GM19099 (cell line): Measurements from ENCODE around the gene OTUD4.

Experiments
- POLR2A ChIP-seq: IDR thresholded peaks from 3 replicates; pipeline ENCODE4 v1.6.1; 2011; ENCODE audit warnings: low read depth; ENCODE audit not compliant: insufficient read length; ENCODE audit errors: extremely low read depth

Gene OTUD4

DNA sequence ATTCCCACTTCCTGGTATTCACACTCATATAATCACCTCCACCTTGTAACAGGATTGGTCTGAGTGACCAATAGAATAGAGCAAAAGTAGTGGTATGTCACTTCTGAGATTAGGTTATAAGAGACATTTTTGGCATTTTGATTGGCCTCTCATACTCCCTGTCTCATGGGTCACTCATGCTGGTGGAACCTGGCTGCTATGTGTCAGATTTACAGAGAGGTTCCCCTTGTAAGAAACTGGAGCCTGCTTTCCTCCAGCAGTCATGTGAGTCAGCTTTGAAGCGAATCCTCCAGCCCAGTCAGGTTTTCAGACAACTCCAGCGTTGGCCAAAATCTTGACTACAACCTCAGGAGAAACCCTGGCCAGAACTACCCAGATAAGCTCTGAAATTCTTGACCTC lies 2.6 kb upstream of the OTUD4 start:
- TF ChIP-seq POLR2A = no peak

DNA sequence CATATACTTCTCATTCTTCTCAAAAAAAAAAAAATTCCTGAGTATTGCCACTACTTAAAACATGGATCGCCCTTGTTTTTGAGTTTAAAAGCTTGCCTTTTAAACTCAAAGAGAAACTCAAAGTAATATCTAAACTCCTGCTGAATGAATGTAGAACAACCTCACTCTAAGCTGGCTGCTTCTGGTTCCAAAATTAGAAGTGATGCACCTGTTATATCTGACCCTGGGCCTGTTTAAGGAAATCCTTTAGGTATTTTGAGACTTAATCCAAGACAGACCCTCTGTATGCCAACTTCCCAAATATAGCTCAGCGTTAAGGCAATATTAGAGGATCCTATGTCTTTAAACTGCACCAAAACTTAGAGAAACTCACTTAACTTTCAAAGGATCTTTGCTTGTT lies 1.8 kb upstream of the OTUD4 start:
- no peak for TF ChIP-seq POLR2A

DNA sequence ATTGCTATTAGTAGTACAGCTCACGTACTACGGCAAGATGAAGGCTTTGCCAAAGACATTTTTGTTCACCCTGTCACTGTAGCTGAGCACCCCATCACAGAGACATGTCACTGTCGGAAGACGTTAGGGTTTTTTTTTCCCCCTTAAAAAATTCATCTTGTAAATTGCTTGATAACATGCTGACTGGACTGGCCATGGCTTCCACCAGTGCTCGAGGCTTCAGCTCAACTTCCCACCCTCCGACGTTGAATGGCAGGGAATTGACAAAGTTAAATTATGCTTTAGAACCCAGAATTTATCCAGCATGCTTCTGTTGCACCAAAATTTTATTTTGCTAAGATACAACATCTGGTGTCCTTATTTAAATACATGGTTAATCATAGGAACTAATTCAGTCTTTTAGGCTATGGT lies 707 bp upstream of the OTUD4 start:
- TF ChIP-seq POLR2A = no peak

DNA sequence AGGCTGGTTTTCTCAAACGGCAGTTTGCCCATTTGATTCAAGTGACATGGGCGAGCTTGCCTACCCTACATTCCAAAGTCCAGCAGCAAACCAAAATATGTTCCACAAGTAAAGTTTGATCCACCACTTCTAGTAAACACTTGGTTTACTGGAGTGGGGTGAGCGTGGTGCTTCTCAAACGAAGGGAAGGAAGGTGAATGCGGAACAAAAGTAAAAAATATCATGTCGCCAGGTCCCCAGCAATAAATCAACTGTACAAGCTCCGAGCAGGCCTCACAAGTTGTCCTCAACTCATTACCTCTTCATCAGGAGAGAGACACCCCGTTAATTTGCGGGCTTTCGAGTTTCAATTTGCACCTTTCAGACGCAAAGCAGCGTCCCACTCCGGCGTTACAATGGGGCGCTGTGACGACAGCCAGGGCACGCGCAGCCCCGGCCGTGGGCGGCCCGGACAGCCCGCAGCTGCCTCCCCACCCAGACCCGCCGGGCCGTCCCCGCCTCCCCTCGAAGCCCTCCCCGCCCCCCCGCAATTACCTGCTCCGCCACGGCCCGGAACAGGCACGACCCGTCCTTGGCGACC lies 1.0 kb downstream of the OTUD4 start:
- peak; percentile 58 for TF ChIP-seq POLR2A

DNA sequence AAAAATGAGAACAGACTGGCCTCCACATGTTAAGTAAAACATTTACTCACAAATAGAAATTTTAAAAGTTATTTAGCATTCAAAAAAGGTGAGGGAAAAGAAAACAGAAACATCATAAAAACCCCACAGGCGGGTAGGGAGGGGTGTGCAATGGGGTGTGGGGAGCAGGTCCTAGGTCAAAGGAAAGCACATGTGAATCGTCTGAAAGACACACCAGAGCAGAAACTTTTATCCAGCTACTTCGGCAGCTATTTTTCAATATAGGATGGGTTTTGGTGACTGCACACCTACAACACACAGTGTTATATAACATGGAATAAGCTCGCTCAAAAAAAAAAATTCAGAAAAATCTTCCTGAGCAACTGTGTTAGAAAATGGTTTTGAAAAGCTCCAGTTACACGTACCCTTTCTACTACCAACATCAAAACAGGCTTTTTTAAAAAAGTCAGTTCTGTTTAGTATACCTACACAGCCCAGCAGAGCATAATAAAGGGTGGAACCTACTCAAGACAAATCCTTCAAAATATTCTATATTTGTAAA lies 1.6 kb downstream of the OTUD4 start:
- TF ChIP-seq POLR2A = no peak

DNA sequence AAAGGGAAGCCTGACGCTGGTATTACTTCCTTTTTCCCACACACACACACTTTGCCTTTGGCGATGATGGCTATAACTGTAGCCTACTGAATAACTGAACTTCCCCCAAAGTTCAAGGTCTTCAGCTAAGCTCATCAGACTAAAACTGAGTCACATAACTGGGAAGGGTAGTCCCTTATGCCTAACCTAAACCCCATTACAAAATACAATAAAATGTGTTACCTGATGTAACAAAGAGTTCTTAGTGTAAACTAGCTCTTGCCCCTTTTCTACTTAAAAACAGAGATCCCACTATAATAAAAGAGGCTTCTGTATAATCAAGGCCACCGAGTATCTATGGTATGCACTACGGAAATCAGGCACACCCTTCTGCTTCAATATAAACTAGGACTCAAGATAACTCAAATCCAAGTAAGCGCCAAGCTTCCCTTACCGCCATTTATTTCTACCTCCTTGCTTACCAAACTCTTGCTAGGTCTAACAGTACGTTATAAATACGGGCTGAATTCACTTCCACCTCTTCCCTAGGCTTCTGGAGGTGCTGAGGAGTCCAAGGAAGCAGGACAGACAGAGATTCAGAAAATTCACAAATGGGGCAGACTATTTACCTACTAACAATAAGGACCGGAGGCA lies 2.4 kb downstream of the OTUD4 start:
- TF ChIP-seq POLR2A = peak; percentile 20

DNA sequence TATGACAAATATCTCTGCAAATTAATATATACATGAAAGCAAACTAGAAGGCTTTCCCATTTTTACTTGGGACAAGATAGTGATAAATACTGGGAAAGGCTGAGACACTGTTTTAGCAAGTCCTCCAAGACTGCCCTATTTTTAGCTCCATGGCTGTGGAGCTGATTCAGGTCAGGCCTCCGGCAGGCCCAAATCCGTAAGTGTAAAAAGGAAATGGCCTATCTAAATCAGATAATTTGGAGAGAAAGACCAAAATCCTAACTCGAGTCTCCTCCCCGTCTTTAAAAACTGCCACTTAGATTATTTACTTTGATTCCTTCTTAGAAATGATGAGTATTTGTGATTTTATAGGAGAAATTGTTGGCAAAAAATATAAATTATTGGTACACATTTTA lies 2.9 kb downstream of the OTUD4 start:
- TF ChIP-seq POLR2A = no peak

DNA sequence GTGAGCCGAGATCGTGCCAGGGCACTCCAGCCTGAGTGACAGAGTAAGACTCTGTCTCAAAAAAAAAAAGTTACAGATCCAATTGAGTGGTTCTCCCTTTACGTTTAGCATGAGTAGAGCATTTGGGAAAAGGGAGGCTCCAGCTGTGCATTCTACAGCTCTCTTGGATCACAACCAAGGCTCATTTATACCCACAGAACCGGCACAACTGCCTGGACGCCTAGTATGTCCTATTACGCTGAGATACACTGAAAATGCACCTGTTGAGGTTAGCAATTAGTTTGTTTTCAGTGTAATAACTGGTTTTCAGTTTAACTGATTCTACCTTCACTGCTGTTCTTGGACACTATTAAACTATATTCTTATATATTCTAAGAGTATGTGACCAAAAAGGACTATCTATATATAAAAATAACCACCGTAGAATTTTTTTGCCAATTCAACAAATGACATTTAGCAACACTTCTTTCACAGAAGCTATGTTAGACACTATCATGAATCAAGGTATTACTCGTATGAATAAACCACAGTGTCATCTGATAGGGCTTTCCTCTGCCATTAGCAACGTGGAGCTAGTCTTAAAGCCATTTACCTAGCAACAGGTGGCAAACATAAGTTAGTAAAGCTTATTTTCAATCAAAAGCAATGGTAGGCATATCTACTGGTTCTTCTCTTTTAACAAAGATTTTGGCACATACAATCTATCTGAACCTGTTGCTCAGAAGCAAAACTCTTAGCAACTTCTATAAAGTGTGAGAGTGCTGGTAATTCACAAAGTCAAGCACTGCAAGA lies 3.6 kb downstream of the OTUD4 start:
- no peak for TF ChIP-seq POLR2A

DNA sequence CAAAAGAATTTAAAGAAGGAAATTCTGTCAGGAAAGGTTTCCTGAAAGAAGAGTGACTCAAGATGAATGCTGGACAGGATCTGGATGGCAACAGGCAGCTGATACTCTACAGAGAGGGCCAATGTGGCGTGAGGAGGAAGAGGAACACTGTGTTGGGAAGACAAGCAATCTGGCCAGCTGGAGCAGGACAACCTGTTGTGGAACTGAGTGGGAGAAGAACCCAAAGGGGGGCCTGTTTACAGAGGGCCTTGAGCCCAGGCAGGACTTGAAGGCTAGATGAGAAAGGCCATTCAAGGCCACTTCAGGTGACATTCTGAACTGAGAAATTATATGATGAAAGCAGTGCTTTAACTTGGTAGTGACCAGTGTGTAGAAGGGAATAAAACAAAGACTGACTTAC lies 8.5 kb downstream of the OTUD4 start:
- no peak for TF ChIP-seq POLR2A

DNA sequence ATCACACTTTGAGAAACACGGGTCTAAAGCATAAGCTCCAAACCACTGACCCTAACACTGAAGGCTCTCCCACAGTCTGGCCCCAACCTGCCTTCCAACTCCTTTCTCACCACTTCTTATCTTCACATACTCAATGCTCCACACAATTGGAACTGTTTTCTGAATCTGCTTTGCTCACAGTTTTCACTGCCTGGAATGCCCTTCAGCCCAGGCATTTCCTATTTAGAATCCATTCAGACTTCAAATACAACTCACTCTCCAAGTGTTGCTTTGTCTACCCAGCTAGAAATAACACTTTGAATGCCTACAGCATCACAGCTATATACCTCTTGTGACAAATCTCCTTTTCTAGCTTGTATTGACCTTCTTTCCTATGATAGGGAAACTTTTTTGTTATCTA lies 10.2 kb downstream of the OTUD4 start:
- no peak for TF ChIP-seq POLR2A

DNA sequence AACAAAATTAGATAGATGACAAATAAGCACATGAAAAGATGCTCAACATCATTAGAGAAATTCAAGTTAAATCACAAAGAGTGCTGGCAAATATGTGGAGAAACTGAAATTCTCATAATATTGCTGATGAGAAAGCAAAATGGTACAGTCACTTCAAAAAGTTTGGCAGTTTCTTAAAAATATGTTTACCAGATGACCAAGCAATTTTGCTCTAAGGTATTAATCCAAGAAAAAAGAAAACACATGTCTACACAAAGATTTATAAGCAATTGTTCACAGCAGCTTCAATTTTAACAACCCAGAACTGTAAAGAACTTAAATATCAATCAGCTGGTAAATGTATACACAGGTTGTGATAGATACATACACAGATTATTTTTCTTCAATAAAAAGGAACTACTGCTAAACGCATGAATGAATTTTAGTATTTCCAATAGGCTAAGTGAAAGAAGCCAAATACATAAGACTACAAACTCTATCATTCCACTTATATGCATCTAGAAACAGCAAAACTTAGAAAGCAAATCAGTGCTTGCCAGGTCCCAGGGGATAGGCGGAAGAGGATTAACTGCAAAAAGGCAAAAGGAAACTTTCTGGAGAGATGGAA lies 11.7 kb downstream of the OTUD4 start:
- no peak for TF ChIP-seq POLR2A

DNA sequence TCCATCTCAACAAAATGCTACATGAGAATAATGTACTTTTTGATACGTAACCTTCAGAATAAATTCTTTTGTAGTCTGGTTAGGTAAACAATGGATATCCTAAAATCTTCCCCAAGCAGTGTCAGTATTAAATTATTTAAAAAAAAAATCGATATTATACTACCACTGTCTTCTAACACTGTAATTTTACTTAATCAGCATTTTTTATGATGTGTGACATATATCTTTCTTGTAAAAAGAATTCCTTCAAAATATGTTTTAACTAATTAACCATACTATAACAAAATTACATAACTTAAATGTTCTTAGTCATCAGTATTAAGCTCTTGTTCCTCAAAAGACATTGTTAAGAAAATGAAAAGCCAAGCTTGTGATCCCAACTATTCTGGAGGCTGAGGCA lies 12.5 kb downstream of the OTUD4 start:
- no peak for TF ChIP-seq POLR2A

DNA sequence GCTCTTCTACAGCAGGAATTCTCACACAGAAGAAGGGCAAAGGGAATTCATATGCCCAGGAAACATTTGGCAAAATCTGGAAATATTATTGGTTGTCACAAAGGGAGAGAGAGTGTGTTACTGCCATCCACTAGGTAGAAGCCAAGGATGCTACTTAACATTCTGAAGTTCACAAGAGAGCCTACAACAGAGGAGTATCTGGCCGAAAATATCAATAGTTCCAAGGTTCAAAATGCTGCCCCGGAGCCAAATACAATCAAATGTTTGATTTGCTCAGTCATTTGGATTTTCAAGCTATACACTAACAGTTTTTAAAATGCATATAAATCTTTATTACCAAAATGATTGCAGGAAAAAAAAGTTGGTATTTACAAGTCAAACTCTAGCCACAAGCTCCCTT lies 18.8 kb downstream of the OTUD4 start:
- no peak for TF ChIP-seq POLR2A

DNA sequence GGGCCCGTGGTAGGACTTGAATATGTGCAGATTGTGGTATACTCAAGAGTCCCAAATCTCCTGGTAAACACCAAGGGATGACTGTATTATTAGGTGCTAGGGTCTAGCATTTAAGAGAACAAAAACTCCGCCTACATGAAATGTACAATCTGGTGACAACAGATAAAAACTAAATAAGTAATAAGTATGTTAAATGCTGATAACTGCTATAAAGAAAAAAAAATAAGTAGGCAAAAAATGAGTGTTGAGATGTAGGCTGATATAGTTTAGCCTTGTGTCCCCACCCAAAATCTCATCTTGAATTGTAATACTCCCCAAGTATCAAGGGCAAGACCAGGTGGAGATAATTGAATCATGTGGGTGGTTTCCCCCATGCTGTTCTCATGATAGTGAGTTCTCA lies 23.4 kb downstream of the OTUD4 start:
- TF ChIP-seq POLR2A = no peak

DNA sequence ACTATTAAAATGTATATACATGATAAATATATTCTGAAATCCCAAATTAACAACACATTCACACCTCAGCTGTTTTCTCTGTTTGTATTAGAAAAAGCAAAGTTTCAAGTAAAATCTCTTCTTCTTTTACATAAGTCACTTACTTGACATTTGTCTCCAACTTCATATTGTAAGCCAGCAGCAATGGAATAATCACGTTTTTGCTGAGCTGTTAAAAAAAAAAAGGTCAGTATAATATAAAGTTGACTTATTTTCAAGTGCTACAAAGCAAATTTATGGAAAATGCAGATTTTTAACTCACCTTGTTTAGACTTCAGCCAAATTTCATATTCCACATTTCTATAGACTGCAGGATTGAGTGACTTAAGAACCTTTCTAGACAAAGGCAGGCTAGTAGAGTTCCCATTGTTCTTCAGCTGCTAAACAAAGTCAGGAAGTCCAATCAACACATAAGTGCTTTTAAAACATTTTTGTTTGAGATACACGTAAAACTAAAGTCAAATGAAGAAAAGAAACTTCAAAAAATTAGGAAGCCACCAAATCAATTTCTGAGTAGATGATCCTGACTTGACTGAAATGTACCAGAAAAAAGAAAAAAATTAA lies 25.0 kb downstream of the OTUD4 start:
- no peak for TF ChIP-seq POLR2A
